ENCODE data around the gene CEMIP.

Gene CEMIP

DNA sequence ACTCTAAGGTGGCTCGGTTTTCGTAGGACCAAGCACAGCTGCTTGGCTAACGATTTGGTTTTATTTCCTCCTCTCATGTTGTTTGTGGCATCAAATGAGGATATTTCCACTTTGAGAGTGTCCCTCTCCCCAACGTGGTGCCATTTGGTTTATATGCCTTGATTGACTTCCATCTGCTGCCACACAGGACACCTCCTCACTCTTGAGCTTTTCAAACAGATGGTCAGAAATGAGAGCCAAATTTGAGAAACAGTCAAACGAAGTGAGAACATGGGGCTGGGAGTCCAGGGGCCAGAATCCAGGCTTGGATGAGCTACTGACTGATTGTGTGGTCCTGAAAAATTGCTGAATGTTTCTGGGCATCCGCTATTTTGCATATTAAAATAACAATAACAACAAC lies 43.5 kb downstream of the CEMIP start:
- no peak for DNase-seq (ENCODE audit: low read depth)

DNA sequence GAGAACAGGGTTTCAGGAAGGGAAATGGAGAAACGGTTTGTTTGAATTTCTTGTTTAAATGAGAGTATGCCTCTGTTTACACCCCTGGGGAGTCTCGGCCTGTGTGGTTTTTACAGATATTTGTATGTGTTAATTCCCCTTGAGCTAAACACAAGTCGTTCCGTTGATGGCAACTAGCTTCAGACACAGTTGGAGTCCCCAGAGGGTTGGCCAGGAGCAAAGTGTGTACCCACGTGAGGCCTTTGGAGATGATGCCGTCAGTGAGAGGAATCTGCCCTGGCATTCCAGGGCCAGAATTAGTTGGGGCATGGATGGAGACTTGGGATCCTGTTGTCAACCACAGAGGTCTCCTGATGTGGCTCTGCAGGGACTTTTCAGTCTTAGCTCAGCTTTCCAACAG lies 44.0 kb downstream of the CEMIP start:
- DNase-seq (ENCODE audit: low read depth), result no peak

DNA sequence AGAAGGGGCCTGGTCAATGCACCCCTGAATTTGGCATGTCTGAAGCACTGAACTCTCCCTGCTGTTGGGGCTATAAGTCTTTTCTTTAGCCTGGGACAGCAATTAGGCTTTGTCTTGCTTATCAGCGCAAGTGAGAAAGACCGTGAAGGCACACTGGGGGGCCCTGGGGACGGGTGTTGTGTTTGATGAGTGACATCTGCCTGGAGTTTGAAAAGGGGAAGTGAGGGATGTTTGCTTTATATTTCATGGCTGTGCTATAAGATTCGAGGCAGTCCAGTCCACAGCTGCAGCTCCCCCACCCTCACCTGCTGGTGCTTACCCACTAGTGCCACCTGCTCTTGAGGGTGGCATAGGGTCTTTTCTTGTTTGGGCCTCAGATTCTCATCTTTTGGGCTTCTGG lies 44.8 kb downstream of the CEMIP start:
- DNase-seq (ENCODE audit: low read depth), result no peak

- no peak for DNase-seq (ENCODE audit: low read depth)
Measured at GRCh38 chr15:80825361-80826030, 46.3 kb downstream of the CEMIP start.

- no peak for DNase-seq (ENCODE audit: low read depth)
Measured at GRCh38 chr15:80828796-80829195, 49.6 kb downstream of the CEMIP start.

GRCh38 chr15:80830677-80831076 lies 51.5 kb downstream of the CEMIP start:
- no peak for DNase-seq (ENCODE audit: low read depth)

DNA sequence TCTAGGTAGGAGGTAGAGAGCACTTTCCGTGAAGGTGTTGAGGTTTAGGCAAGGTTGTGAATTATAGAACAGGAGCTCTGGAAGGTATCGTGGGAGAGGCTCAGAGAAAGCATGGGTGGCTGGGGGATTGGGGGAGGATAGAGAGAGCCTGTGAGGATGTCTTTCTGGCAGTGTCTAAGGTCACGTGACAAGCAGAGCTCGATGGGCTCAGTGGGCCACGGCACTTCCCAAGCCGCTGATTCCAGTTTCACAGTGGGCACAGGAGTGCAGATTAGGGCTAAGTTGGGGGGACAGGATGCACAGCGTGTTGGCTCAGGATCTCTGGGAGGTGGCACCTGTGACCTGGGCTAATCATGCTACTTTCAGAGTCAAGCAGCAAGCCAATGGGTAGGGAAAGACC lies 52.0 kb downstream of the CEMIP start:
- no peak for DNase-seq (ENCODE audit: low read depth)

DNA sequence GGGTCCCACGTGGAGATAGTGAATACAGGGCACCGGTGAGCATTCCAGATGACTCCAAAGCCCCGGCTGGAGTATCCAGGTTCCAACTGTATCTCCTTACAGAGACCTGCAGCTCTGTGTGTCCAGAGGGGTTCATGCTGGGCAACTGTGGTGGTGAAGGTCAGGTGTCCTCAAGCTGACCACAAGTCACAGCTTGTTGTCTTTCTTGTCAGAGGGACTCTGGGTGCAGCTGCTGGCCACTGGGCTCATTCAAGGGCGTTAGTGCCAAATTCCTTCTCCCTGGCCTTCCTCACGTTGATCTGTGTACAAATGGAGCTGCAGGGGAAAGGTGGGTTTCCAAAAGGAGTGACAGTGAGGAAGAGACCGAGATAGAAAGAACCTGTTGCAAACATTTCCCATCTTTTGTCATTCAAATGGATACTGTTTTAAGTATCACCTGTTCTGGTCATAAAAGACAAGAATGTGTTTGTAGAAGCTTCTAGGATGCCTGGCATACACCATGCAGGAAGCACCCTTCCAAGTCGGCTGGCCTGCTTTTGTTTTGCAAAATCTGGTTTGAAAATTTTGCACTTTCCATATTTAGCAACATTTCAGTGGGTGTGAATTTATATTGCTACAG lies 52.5 kb downstream of the CEMIP start:
- no peak for DNase-seq (ENCODE audit: low read depth)

DNA sequence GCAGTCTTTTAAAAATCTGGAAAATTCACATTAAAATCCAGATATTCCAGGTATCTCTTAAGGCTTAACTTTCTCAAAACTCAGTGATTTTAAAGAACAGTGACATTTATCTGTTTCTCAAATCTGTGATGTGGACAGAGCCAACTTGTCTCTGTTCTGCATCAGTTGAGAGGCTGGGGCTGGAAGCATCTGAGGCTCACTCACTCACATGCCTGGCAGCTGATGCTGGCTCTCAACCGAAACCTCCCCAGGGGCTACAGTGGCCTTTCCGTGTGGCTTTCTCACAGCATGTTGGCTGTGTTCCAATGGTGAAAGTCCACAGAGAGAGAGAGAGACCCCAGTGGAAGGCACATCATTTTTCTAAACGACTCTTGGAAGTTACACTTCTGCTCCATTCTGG lies 53.5 kb downstream of the CEMIP start:
- no peak for DNase-seq (ENCODE audit: low read depth)

GRCh38 chr15:80834402-80834801 lies 55.2 kb downstream of the CEMIP start:
- no peak for DNase-seq (ENCODE audit: low read depth)

DNA sequence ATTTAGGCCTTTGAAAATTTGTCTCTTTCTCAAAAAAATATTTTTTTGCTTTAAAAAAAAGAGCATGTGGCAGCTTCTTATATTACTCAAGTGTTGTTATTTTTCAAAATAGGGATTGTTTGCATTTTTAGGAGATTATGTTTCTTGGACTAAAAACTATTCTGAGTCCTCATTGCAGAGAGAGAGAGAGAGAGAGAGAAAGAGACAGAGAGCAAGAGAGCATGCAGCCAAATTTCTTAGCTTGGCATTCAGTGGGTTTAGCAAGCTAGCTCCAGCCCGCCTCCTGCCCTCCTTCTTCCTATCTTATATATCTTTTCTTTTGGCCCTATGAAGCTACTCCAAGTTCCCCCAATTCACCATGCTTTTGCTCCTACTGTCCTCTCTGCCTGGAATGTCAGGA lies 55.7 kb downstream of the CEMIP start:
- DNase-seq (ENCODE audit: low read depth), result no peak

- DNase-seq (ENCODE audit: low read depth), result no peak
Measured at GRCh38 chr15:80835336-80835735, 56.2 kb downstream of the CEMIP start.

- DNase-seq (ENCODE audit: low read depth), result no peak
Measured at GRCh38 chr15:80836223-80836622, 57.1 kb downstream of the CEMIP start.

- no peak for DNase-seq (ENCODE audit: low read depth)
Measured at GRCh38 chr15:80837006-80837405, 57.8 kb downstream of the CEMIP start.

GRCh38 chr15:80838012-80838411 lies 58.8 kb downstream of the CEMIP start:
- no peak for DNase-seq (ENCODE audit: low read depth)

DNA sequence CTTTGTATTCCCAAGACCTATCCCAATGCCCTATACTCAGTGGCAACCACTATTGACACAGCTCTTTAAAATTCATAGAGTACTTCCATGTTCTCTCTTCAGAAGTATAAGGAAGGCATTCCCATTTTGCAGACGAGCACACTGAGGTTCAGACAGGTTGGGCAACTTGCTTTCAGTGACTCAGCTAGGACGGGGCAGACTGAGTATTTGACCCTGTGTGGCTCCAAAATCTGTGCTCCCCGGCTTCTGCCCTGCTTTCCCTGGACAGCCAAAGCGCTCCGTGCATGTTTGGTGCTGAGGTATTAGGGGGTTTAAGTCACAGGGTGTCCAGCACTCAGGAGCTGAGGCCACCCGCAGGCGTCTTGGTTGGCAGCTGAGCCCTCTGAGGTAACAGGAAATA lies 59.5 kb downstream of the CEMIP start:
- DNase-seq (ENCODE audit: low read depth), result no peak

GRCh38 chr15:80839764-80840130 lies 60.6 kb downstream of the CEMIP start:
- no peak for DNase-seq (ENCODE audit: low read depth)

DNA sequence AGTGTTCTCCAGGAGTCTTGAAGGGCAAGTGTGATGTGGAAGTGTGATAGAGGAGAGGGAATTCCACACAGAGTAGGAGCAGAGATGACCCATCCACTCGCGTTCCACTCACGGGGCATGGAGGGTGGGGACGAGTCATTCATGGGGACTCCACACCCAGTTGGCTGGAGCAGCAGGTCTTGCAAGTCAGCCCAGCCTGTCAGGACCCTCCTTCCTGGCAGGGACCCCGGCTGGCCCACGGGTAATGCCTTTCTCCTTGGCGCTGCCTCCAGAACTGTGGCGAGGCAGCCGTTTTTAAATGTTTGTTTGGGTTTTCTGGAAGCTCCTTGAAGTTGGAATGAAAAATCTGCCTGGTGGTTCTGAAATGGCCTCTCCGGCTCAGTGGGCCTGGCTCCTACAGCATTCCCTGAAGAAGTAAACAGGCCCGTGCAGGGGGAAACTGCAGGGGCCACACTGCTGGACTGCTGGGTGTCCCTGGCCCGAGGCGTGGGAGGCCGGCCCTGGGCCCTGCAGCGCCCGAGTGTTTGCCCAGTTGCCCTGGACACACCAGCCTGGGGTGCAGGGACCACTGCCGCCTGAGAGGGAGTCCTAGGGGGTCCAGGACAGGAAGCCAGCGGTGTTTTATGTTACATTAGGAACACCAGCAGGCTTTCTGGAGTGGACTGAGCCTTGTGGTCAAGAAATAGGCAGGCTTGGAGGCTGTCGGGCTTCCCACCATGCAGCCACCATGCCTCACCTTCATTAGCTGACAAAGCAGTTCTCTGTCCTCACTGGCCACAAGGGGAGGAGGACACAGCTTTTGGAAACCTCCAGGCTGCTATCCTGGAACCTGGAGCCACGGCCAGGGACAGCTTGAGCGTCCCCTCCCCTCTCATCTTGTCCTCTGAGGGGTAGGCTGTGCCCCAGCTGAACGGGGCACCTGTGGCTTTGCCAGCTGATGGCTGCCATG lies 61.3 kb downstream of the CEMIP start:
- no peak for DNase-seq (ENCODE audit: low read depth)

GRCh38 chr15:80841541-80841940 lies 62.4 kb downstream of the CEMIP start:
- DNase-seq (ENCODE audit: low read depth), result no peak

DNA sequence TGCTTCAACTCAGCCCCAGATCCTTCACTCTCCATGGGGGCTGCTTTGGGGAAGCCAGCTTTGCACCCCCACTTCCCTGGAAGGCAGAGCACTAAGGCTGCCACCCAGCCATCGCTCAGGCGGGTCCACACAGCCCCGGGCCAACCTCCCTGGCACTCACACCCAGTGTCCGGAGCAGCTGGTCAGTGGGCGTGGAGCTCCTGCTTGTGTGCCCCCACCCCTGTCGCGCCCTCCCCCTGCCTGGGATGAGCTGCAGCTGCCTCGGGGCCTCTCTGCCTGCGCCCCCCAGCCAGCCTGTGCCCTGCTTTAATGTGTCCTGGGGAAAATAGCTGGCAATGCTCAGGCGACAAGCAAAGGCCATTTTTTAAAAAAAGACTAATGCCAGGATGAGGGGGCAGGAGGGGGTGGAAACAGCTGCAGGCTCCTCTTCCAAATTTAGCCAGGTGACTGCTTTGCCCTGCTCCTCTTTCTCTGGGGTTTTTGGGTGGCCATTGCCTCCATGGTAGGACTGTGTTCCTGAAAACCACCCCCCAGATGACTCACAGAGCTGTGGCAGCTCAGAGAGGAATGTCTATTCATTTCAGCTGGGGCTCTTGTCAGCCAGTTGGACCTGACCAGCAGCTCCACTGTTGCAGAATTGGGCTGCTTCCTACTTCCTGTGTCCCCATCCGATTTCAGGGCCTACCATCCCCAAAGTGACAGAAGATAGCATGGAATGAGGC lies 65.0 kb downstream of the CEMIP start:
- DNase-seq (ENCODE audit: low read depth), result no peak

DNA sequence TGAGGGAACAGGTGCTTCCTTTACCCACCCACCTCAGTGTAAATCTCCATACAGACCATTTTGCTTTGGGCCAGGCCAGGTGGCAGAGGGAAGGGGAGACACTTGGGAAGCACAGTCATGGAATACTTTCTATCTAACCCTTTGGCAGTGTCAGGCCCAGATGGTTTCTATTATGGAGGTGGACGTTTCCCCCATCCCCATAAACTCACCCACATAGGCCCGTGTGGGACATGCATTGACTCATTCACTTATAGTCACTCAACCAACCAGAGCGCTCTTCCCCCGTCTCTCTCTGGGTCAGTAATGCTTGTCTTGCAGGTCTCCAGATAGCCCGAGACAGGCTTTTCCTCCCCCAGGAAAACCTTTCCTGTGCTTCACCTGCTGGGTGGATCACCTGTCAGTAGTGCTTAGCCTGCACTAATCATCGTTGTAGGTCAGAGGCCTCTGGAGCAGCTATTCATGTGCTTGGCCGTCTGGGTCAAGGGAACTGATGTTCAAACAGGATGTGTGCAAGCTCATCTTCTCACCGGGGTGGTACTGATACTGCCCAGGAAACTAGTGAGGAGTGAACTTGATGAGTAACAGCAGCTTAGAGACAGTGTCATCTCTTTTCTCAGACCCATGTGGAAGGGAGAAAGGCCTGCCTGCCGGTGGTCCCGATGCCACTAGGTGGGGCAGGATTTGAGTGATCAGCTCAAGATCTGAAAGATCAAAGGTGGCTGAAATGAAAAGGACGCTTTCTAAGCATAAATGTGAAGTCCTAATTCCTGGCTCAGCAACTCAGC lies 67.1 kb downstream of the CEMIP start:
- DNase-seq (ENCODE audit: low read depth), result no peak

DNA sequence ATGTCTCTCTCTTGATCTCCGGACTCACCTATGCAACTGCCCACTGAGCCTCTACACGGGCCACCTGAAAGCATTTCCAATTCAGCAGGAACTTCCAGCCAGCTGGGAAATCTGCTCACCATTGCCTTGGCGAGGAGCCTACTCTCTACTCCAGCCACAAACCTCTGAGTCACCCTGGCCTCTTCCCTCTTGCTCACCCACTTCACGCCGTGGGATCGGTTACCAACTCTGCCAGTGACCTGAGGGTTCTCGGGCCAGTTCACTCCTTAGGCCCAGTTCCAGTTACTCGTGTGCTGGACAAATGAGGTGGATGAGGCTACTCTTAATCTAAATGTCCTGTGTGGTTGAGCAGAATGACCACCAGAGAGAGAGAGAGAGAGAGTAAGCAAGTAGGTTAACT lies 70.1 kb downstream of the CEMIP start:
- DNase-seq (ENCODE audit: low read depth), result no peak

Data from stimulated activated CD8-positive, alpha-beta memory T cell treated with anti-CD3 and anti-CD28 coated beads, Interleukin-12 subunit alpha, Interleukin-12 subunit beta, amount 100 ng/mL, for 4 hours (primary cell).